NCI-H526 (cell line): ENCODE results near the gene SUPT3H.

Experiments
- DNase-seq, 2 experiments: peaks; one replicate each; lab custom pipeline; 2025; lab: John Stamatoyannopoulos, UW

Gene SUPT3H

GRCh38 chr6:45000833-45001232 lies 376.9 kb downstream of the SUPT3H start:
- no peak for DNase-seq

DNA sequence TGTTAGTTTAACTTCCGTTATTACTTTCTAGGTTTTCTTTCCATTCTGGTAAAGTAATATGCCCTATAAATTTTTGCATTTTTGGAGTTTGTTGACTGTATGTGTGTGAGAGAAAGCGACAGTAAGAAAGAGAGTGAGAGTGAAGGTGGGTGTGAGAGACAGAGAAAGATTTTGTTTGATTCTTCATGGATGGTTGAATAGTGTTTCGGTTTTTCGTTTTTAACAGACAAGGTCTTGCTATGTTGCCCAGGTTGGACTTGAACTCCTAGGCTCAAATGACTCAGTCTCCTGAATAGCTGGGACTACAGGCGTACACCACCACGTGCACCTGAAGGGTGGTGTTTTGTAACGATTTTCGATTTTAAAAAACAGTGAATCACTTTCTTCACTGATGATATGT lies 378.7 kb downstream of the SUPT3H start:
- DNase-seq: no peak

DNA sequence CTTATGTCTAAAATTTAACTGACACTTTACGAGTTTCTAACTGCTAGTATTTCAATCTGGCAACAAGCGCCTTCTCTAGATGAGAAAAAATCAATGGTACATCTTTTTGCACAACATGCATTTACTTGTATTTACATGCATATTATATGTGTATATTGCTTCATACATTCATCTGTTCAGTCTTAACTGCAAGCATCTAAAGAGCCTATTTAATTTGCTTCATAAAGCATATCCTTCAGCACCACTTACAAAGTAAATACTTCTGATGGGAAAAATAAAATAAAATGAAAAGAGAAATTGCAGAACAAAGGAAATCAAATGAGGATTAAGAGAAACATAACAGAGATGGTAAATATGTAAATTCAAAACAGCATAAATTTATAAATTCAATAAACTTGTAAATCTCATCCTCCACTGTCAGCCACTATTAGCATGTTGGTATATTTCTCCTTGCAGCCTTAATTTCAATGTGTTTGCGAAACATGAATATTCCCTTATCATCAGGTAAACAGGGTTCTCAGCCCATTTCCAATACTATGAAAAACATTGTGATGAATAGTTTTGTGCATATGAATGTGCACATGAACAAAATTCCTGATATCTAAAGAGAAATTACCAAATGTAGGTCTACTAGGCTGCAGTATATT lies 382.1 kb downstream of the SUPT3H start:
- DNase-seq: no peak

DNA sequence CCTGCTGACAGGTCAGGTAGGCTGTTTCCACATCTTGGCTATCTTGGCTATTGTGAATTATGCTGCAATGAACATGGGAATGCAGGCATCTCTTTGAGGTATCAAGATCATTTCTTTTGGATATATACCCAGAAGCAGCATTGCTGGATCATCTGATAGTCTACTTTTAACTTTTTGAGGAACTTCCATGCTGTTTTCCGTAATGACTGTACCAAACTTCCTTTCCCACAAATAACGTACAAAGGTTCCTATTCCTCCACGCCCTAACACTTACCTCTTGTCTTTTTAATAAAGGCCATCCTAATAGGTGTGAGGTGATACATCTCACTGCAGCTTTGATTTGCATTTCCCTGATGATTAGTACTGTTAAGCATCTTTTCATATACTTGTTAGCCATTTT lies 388.3 kb downstream of the SUPT3H start:
- no peak for DNase-seq

DNA sequence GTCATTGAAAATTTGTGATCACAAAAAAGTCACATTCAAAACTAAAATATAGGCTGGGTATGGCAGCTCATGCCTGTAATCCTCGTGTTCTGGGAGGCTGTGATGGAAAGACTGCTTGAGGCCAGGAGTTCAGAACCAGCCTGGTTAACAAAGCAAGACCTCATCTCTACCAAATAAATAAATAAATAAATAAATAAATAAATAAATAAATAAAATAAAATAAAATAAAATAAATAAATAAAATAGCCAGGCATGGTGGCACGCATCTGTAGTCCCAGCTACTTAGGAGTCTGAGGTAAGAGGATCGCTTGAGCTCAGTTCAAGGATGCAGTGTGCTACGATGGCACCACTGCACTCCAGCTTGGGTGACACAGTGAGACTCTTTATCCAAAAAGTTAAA lies 392.7 kb downstream of the SUPT3H start:
- no peak for DNase-seq

DNA sequence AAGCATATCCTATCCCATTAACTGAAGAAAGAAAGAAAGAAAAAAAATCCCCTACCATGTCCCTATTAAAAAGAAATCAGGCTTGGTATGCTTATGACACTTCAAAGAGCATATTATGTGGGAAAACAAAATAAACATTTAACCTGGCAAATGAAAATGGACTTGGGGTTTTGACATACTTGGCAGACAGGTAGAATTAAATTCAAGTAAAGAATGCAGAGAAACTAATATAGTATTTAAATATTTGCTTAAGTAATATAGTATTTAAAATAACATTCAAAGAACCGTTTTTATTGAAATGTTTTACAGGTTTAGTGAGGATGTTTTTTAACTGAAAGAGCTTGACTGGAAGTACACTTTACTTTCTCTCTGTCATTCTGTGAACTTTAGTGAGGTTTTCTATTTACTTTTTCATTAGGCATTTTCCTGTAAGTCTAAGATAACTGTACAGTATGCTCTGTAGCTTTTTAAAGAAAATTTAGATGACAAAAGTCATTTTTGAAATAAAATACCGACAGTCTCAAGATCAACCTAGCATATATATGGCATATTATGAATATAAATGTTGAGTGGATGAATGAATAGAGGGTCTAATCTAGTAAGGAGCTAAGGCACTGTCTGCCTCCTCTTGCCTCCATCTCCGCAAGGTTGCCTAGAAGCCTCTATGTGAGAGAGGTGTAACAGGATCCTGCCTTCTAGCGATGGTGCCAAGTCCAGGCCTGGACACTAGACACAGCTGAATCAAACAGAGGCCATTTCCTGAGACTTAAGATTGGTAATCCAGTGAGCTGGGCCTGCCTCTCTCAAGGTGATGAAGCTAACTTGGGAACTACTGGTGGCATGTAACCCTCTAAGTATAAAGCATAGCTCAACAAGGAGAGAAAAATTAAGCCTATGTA lies 394.0 kb downstream of the SUPT3H start:
- DNase-seq: peak in 1 of 2 experiments; percentile 5

DNA sequence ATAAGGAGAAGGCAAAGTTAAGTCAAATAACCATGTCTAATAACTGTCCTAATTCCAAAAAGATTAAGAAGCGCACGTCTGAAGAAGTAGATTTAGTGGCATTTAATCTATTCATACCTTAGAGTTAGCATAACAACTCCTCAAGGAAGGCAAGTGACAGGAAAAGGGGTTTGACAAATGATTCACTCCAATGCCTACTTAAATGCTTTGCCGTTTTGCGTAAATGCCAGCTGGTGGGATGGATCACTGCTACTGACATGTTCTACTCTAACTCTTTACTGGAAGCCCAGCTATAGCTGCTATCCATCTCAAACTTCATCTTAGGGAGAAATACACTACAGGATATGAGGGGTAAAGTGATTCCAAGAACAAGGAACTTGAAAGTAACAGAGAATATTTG lies 396.9 kb downstream of the SUPT3H start:
- no peak for DNase-seq

DNA sequence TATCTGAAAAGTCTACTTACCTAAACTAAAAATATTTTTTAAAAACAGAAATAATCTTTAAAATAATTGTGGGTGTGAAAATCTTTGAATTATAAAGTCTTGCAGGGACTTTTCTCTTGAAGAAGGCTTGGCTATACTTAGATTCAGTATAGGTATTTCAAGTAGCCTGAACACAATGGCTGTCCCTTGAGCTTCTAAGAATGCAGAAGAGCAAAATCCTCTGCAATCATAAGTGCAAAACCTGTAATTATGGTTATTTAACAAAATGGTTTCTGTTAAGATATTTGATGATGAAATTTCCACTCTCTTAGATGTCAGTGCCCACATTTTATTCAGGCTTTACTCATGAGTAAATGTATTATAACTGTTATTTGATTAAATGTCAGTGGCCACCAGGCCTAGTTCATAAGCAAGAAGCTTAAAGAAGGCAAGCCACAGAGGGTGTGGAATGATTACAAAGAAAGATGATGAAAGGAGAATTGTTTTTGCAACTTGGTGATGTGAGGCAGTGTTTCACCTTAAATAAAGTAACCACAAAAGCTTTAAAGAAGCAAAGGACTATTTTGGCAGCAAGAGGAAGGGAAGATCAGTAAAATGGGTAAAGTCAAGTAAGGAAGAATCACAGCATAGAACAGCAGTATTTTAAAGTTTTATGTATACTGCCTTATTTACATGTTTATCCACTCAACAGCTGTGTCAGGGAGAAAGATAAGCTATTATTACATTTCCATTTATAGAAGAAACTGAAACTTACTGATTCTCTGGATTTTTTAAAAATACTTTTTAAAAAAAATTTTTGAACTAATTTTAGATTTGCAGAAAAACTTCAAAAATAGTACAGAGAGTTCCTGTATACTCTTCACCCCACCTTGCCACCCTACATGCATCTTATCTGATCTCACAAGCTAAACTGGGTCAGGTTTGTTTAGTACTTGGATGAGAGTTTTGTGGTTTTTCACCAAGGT lies 400.8 kb downstream of the SUPT3H start:
- no peak for DNase-seq

DNA sequence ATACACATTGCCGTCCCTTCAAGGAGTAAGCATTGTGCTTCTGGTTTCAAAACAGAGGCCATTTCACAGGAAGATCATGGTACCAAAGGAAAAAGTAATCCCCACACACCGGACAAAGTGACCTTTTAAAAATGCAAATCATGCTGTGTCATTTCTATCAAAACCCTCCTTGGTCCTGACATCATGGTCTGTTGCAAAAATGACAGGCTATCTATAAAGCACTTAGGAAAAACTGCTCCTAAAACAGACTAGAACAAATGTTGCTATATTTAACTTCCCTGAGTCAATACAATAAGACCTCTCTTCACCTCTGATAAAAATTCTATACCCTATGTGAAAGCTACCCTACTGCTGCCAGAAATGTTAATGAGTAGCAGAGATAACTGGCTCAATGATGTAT lies 403.2 kb downstream of the SUPT3H start:
- no peak for DNase-seq

- DNase-seq: no peak
These were observed 405.0 kb downstream of the SUPT3H start for GRCh38 chr6:44972709-44973108.

- no peak for DNase-seq
These were observed 408.1 kb downstream of the SUPT3H start for GRCh38 chr6:44969446-44970185.

GRCh38 chr6:44967481-44967880 lies 410.3 kb downstream of the SUPT3H start:
- DNase-seq: no peak

DNA sequence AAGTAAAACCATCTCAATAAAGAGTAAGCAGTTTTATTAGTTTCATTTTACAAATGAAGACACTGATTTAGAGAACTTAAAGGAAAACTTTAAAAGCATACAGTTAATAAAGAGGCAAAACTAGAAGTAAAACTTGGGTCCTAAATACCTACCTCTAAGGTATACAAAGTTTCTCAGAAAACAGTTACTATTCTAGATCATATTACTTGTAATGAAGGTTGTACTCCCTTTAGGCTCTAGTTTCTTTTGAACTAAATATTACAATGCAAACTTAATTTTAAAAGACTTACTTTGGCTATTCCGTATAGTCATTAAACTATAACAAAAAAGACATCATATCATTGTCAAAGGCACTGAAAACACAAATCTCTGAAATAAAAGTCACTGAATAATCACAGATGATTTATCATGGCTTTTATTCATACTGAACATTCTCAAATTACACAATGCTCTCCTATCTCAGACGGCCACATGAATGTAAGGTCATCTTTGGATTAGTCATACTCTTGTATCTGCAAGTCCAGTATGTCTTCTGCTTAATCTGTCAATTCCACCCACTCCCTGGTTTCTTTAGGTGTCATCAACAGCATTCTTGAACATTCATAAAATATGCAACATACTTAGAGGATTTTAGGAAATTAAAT lies 411.2 kb downstream of the SUPT3H start:
- DNase-seq: no peak

DNA sequence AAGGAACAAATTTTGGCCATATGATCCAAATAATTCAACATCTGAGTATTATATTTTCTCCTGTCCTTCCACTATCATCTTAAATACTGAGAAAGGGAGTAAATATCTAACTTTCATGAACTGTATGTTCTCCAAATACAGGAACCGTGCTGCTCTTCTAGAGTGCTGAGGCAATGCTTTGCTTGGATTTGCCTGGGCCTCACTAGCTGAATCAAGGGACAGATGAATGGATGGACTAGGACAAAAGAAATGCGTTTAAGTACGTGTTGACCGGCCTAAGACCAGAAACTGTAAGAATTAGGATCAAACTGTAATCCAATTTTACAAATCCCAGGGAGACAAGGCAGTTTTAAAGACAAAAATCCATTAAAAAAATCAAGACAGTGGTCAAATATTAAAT lies 412.0 kb downstream of the SUPT3H start:
- no peak for DNase-seq

- DNase-seq: no peak
These were observed 416.8 kb downstream of the SUPT3H start for GRCh38 chr6:44960898-44961297.

GRCh38 chr6:44959651-44960050 lies 418.1 kb downstream of the SUPT3H start:
- DNase-seq: no peak

DNA sequence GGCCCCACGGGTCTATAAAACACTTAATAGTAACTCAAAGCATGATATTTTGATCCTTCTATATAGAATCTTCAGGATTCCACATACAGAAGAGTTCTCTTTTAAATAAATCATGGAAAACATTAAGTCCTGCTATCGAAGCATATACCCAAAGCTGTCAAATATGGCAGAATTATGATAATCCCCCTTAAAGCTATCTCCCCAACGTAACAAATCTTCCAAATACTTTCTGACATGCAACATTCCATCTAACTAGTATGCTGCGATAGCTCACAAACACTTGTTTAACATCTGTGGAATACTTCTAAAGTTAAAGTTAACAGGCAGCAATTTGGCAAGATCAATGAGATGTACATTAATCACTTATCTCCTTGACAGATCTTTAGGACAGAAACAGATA lies 420.6 kb downstream of the SUPT3H start:
- DNase-seq: no peak

- DNase-seq: no peak
These were observed 421.3 kb downstream of the SUPT3H start for GRCh38 chr6:44956396-44956795.

DNA sequence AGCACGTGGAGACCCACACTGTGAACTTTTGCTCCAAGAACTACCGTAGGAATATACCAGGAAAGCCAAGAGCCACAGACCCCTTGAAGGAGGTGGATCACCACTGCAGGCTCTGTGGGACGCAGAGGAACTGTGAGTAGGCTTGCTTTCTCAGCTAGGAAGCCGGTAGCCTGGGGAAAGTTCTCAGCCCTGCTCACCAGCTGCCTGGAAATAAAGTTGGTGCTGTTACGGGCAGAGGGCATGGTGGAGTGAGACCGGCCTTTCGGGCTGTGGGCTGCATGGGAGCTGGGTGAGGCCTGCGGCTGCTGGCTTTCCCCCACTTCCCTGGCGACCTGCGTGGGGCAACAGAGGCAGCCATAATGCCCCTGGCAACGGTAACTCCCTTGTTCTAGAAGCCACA lies 422.6 kb downstream of the SUPT3H start:
- no peak for DNase-seq

- no peak for DNase-seq
These were observed 423.5 kb downstream of the SUPT3H start for GRCh38 chr6:44954281-44954680.

- DNase-seq: no peak
These were observed 426.4 kb downstream of the SUPT3H start for GRCh38 chr6:44951253-44951747.
